Measurements from ENCODE around the gene CDADC1. TPM values are rescaled to one million over a fixed set of nuclear protein-coding genes. Genes with fewer than 3 reads are reported as not detected.

The CDADC1 gene
- total and polyA plus RNA-seq, 2 of the 13 experiments (the other 11 are each of a cell fraction or from before 2014, with no cell fraction given), result 2.4 to 9.0 TPM

GRCh38 chr13:49208619-49209018 lies 39.1 kb upstream of the CDADC1 start:
- no TSS peak for BruUV-seq (replicated peaks)
- no peaks in the 10 kb centered on the region for H4K20me1 ChIP-seq (ENCODE audit: insufficient read depth, low read length)
- H3K9ac ChIP-seq (ENCODE audit: insufficient read depth, low read depth, low read length), result no peak overlapping the region
- intact Hi-C loops (cut with micrococcal nuclease; ENCODE audit: unreplicated experiment), result no loop called here
- ChIA-PET POLR2A (no interaction called here), CTCF (ENCODE audit: low intra/inter-chr PET ratio, low total read pairs) (no interaction called here)
- TF ChIP-seq RAD21 (CRISPR knock-in tag; IDR thresholded peaks at IDR 0.05) (no peak), ZBTB33 (CRISPR knock-in tag; IDR thresholded peaks at IDR 0.05) (no peak), CENPBD1 (CRISPR knock-in tag; IDR thresholded peaks at IDR 0.05; ENCODE audit: borderline replicate concordance, low read depth) (no peak), ZNF7 (CRISPR knock-in tag; IDR thresholded peaks at IDR 0.05) (no peak), ARID4A (CRISPR knock-in tag; IDR thresholded peaks at IDR 0.05; ENCODE audit: borderline replicate concordance) (no peak), MAFF (IDR thresholded peaks at IDR 0.05; ENCODE audit: low read depth, low read length) (peak; percentile 58), SNAI1 (CRISPR knock-in tag; IDR thresholded peaks at IDR 0.05; ENCODE audit: borderline replicate concordance) (no peak), MED1 (CRISPR knock-in tag; IDR thresholded peaks at IDR 0.05) (no peak), ZNF547 (CRISPR knock-in tag; IDR thresholded peaks at IDR 0.05) (no peak), MAFK (conservative IDR thresholded peaks at IDR 0.05 in 1 of 2, IDR thresholded peaks at IDR 0.05 in 1 of 2; ENCODE audit: low read length in 2 of 2) (peak; percentile 20 to 56; a peak in 2 of 4 replicates)
- FAIRE-seq (no peak), DNase-seq (ENCODE audit: low spot score) (no peak), ATAC-seq (no peak)
- no peak overlapping the region for H3K27ac ChIP-seq (ENCODE audit: extremely low read length, insufficient read depth, low read length)
- no peaks in the 10 kb centered on the region for H3K9me3 ChIP-seq (ENCODE audit: low read length)
- H3K27me3 ChIP-seq (ENCODE audit: control insufficient read depth in 1 of 2, insufficient read depth in 2 of 2, low read length in 2 of 2), result no peaks in the 10 kb centered on the region
- no peak overlapping the region for H3K4me3 ChIP-seq (replicated peaks in 1 of 3; ENCODE audit: insufficient read depth in 1 of 3, low read depth in 2 of 3, low read length in 3 of 3)
- WGBS (ENCODE audit: low lambda C conversion rate), result 99% methylated on average over 4 of the region's 4 CpGs
- in situ Hi-C loops (cut with HindIII; ENCODE audit: extremely low pct_ligation_motif_present, low pct_unique_long_range_greater_than_20kb), result no loop called here
- H3K4me1 ChIP-seq (ENCODE audit: insufficient read depth, low read length), result no peaks in the 10 kb centered on the region
- no peaks in the 10 kb centered on the region for H3K79me2 ChIP-seq (ENCODE audit: insufficient read depth, low read length)
- no peak overlapping the region for H2AFZ ChIP-seq (ENCODE audit: low read length)
- H3K4me2 ChIP-seq (ENCODE audit: low read depth, low read length), result no peak overlapping the region
- peaks cover 6 to 40% of the 10 kb centered on the region in 2 experiments for H3K36me3 ChIP-seq (replicated peaks in 1 of 2; ENCODE audit: control insufficient read depth in 1 of 2, insufficient read depth in 2 of 2, low read length in 2 of 2)

Measured in HepG2 (cell line).